Adipocyte (in vitro differentiated cells): Measurements from ENCODE around the gene EML1.

Source experiments
- DNase-seq: peaks from one replicate; pipeline ENCODE4 v3.0.0-alpha.2; 2015; ENCODE audit warnings: low read depth
- H3K27me3 ChIP-seq: replicated peaks from 2 replicates; pipeline ENCODE4 v1.7.0; 2013; ENCODE audit warnings: mild to moderate bottlenecking, low read length, moderate library complexity; ENCODE audit not compliant: control insufficient read depth, insufficient read depth
- H3K36me3 ChIP-seq: 2 replicates; pipeline ENCODE4 v1.7.0; 2013; ENCODE audit warnings: low read length, mild to moderate bottlenecking, moderate library complexity; ENCODE audit not compliant: control insufficient read depth, insufficient read depth, severe bottlenecking
- H3K4me1 ChIP-seq: 2 replicates; pipeline ENCODE4 v1.7.0; 2013; ENCODE audit warnings: mild to moderate bottlenecking, low read length, moderate library complexity; ENCODE audit not compliant: control insufficient read depth, insufficient read depth
- H3K4me3 ChIP-seq: 2 replicates; pipeline ENCODE4 v1.7.0; 2013; ENCODE audit warnings: mild to moderate bottlenecking, low read length, moderate library complexity
- H3K9ac ChIP-seq: 2 replicates; pipeline ENCODE4 v1.7.0; 2013; ENCODE audit warnings: mild to moderate bottlenecking, low read length, moderate library complexity
- H3K9me3 ChIP-seq: 2 replicates; pipeline ENCODE4 v1.7.0; 2013; ENCODE audit warnings: mild to moderate bottlenecking, low read length, moderate library complexity; ENCODE audit not compliant: control insufficient read depth

EML1 gene

GRCh38 chr14:99841436-99842071, 48.3 kb downstream of the EML1 start:
- H3K9ac ChIP-seq, result no peak overlapping the region
- no peak for DNase-seq
- H3K4me1 ChIP-seq, result peaks cover 8% of the 10 kb centered on the region

GRCh38 chr14:99842141-99842540, 48.9 kb downstream of the EML1 start:
- no peaks in the 10 kb centered on the region for H3K27me3 ChIP-seq
- DNase-seq, result no peak
- no peak overlapping the region for H3K9ac ChIP-seq
- peaks cover 8% of the 10 kb centered on the region for H3K4me1 ChIP-seq
- no peaks in the 10 kb centered on the region for H3K36me3 ChIP-seq
- no peak overlapping the region for H3K4me3 ChIP-seq
- peaks cover 8% of the 10 kb centered on the region for H3K9me3 ChIP-seq

More at GRCh38 chr14:99841436-99842071, 48.3 kb downstream of the EML1 start:
- Histone ChIP-seq H3K4me3 (no peak overlapping the region), H3K27me3 (no peaks in the 10 kb centered on the region), H3K36me3 (no peaks in the 10 kb centered on the region), H3K9me3 (peaks cover 2% of the 10 kb centered on the region)

GRCh38 chr14:99846808-99847207, 53.6 kb downstream of the EML1 start:
- Histone ChIP-seq H3K27me3 (no peaks in the 10 kb centered on the region), H3K4me1 (no peaks in the 10 kb centered on the region), H3K36me3 (no peaks in the 10 kb centered on the region), H3K9ac (no peak overlapping the region), H3K4me3 (no peak overlapping the region), H3K9me3 (peaks cover 17% of the 10 kb centered on the region)
- no peak for DNase-seq

DNA sequence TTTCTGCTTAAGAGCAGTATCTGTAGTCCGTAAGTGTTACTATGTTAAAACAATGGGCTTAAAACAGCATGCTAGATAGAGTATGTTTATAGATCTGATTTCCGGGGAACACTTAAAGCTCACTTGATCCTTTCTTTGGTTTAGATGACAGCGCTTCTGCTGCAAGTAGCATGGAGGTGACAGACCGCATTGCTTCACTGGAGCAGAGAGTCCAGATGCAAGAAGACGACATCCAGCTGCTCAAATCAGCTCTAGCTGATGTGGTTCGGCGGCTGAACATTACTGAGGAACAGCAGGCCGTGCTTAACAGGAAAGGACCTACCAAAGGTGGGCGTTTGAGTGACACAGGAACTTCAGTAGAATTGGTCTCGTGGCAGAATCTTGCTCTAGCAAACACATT, 57.5 kb downstream of the EML1 start:
- H3K9me3 ChIP-seq, result peaks cover 17% of the 10 kb centered on the region
- no peaks in the 10 kb centered on the region for H3K4me1 ChIP-seq
- no peaks in the 10 kb centered on the region for H3K27me3 ChIP-seq
- no peak overlapping the region for H3K9ac ChIP-seq
- no peaks in the 10 kb centered on the region for H3K36me3 ChIP-seq
- H3K4me3 ChIP-seq, result no peak overlapping the region
- no peak for DNase-seq

- no peaks in the 10 kb centered on the region for H3K36me3 ChIP-seq
- no peaks in the 10 kb centered on the region for H3K4me1 ChIP-seq
- H3K4me3 ChIP-seq, result no peak overlapping the region
- H3K9me3 ChIP-seq, result peaks cover 4% of the 10 kb centered on the region
- no peaks in the 10 kb centered on the region for H3K27me3 ChIP-seq
- no peak overlapping the region for H3K9ac ChIP-seq
- DNase-seq, result no peak
These were observed 59.4 kb downstream of the EML1 start for GRCh38 chr14:99852578-99852977.

GRCh38 chr14:99853206-99853605, 60.0 kb downstream of the EML1 start:
- peak; percentile 52 for DNase-seq
- H3K4me1 ChIP-seq, result no peaks in the 10 kb centered on the region
- H3K9ac ChIP-seq, result no peak overlapping the region
- H3K4me3 ChIP-seq, result no peak overlapping the region
- H3K36me3 ChIP-seq, result no peaks in the 10 kb centered on the region
- H3K27me3 ChIP-seq, result no peaks in the 10 kb centered on the region
- H3K9me3 ChIP-seq, result no peaks in the 10 kb centered on the region

DNA sequence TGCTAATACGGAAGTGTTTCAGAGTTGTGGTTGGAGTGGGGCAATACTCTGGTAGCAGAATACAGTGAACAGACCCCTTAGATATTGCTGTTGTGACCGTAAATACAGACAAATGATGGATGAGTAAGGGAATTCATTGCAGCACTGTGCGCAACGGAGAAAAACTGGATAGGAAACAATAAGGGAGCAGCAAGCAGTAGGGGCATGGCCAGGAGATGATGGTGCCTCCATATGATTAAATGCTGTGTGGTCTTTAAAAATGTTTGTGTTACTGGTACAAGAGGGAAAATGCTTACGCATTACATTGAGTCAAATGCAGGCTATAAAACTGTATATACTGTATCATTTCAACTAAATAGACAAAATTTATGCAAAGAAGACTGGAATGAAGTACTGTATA, 61.6 kb downstream of the EML1 start:
- H3K4me1 ChIP-seq, result no peaks in the 10 kb centered on the region
- no peak overlapping the region for H3K9ac ChIP-seq
- no peaks in the 10 kb centered on the region for H3K9me3 ChIP-seq
- H3K36me3 ChIP-seq, result no peaks in the 10 kb centered on the region
- DNase-seq, result no peak
- no peaks in the 10 kb centered on the region for H3K27me3 ChIP-seq
- no peak overlapping the region for H3K4me3 ChIP-seq

DNA sequence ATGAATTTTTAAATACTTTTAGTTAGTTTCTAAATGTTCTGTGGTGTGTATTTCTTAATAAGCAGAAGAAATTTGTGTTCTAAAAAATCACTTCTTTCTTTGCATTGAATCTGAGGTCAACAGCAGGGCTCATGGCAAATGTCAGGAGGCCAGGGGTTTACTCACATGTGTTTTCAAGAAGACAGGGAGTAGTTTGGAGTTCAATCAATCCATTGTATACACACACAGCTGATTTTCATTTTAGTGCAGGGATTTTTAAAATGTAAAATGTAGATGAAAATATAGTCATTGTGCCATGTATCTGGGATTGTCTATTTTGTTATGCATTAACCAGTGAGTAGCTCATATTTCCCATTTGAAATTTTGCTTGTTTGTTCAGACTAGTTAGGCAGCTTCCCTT, 62.1 kb downstream of the EML1 start:
- Histone ChIP-seq H3K4me1 (no peaks in the 10 kb centered on the region), H3K27me3 (no peaks in the 10 kb centered on the region), H3K4me3 (no peak overlapping the region), H3K36me3 (no peaks in the 10 kb centered on the region), H3K9me3 (no peaks in the 10 kb centered on the region), H3K9ac (no peak overlapping the region)
- DNase-seq, result no peak

DNA sequence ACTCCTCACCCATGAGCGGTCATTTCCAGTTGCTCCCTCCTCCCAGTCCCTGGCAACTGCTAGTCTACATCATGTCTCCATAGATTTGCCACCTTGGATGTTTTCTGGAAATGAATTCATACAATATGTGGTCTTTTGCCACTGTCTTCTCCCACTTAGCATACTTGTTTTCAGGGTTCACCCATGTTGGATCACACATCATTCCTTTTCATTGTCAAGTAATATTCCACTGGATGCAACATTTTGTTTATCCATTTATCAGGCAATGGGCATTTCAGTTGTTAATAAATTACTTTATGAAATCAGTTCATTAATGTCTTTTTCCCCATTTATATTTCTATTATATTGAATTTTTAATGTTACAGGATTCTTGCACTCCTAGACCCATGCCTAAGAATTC, 64.3 kb downstream of the EML1 start:
- DNase-seq, result no peak
- Histone ChIP-seq H3K36me3 (no peaks in the 10 kb centered on the region), H3K9me3 (no peaks in the 10 kb centered on the region), H3K27me3 (no peaks in the 10 kb centered on the region), H3K4me3 (no peak overlapping the region), H3K9ac (no peak overlapping the region), H3K4me1 (no peaks in the 10 kb centered on the region)

- Histone ChIP-seq H3K4me1 (no peaks in the 10 kb centered on the region), H3K9me3 (no peaks in the 10 kb centered on the region), H3K27me3 (no peaks in the 10 kb centered on the region), H3K4me3 (no peak overlapping the region), H3K36me3 (no peaks in the 10 kb centered on the region), H3K9ac (no peak overlapping the region)
- DNase-seq, result no peak
These were observed 67.0 kb downstream of the EML1 start for GRCh38 chr14:99860219-99860618.

GRCh38 chr14:99862136-99862535, 68.9 kb downstream of the EML1 start:
- Histone ChIP-seq H3K9ac (no peak overlapping the region), H3K36me3 (peaks cover 4% of the 10 kb centered on the region), H3K9me3 (no peaks in the 10 kb centered on the region), H3K4me1 (no peaks in the 10 kb centered on the region), H3K27me3 (no peaks in the 10 kb centered on the region), H3K4me3 (no peak overlapping the region)
- no peak for DNase-seq

- H3K4me1 ChIP-seq, result no peaks in the 10 kb centered on the region
- no peaks in the 10 kb centered on the region for H3K27me3 ChIP-seq
- no peak overlapping the region for H3K9ac ChIP-seq
- no peaks in the 10 kb centered on the region for H3K9me3 ChIP-seq
- no peak for DNase-seq
- H3K36me3 ChIP-seq, result peaks cover 4% of the 10 kb centered on the region
- H3K4me3 ChIP-seq, result no peak overlapping the region
These were observed 69.8 kb downstream of the EML1 start for GRCh38 chr14:99863059-99863458.
